Measurements from ENCODE around the gene GIMAP5.
"Not testable (repeated sequence)": the region's sequence is repeated elsewhere in the genome, so short reads cannot be mapped to it uniquely, and the experiment has no call there.

GIMAP5 gene

GRCh38 chr7:150766334-150766709, 29.1 kb downstream of the GIMAP5 start:
- no peak for DNase-seq (ENCODE audit: low read depth in 1 of 2, low spot score in 1 of 2)

GRCh38 chr7:150769768-150770167, 32.5 kb downstream of the GIMAP5 start:
- no peak for DNase-seq (ENCODE audit: low read depth in 1 of 2, low spot score in 1 of 2)

- not testable (repeated sequence) for DNase-seq (ENCODE audit: low read depth in 1 of 2, low spot score in 1 of 2)
Observed at GRCh38 chr7:150774131-150774530, 36.9 kb downstream of the GIMAP5 start.

GRCh38 chr7:150778014-150778737, 41.0 kb downstream of the GIMAP5 start:
- DNase-seq (ENCODE audit: low read depth in 1 of 2, low spot score in 1 of 2) = no peak

- peak; percentile 55 to 60 for DNase-seq (ENCODE audit: low read depth in 1 of 2, low spot score in 1 of 2)
Observed at GRCh38 chr7:150778738-150779301, 41.6 kb downstream of the GIMAP5 start.

GRCh38 chr7:150780292-150780691, 43.1 kb downstream of the GIMAP5 start:
- DNase-seq (ENCODE audit: low read depth in 1 of 2, low spot score in 1 of 2) = no peak

GRCh38 chr7:150781103-150781502, 43.9 kb downstream of the GIMAP5 start:
- no peak for DNase-seq (ENCODE audit: low read depth in 1 of 2, low spot score in 1 of 2)

GRCh38 chr7:150781961-150782360, 44.7 kb downstream of the GIMAP5 start:
- no peak for DNase-seq (ENCODE audit: low read depth in 1 of 2, low spot score in 1 of 2)

GRCh38 chr7:150784120-150784736, 47.0 kb downstream of the GIMAP5 start:
- no peak for DNase-seq (ENCODE audit: low read depth in 1 of 2, low spot score in 1 of 2)

- no peak for DNase-seq (ENCODE audit: low read depth in 1 of 2, low spot score in 1 of 2)
Observed at GRCh38 chr7:150784954-150785353, 47.7 kb downstream of the GIMAP5 start.

- no peak for DNase-seq (ENCODE audit: low read depth in 1 of 2, low spot score in 1 of 2)
Observed at GRCh38 chr7:150787321-150788281, 50.4 kb downstream of the GIMAP5 start.

GRCh38 chr7:150788474-150789269, 51.5 kb downstream of the GIMAP5 start:
- DNase-seq (ENCODE audit: low read depth in 1 of 2, low spot score in 1 of 2) = no peak

- DNase-seq (ENCODE audit: low read depth in 1 of 2, low spot score in 1 of 2) = no peak
Observed at GRCh38 chr7:150790416-150791075, 53.3 kb downstream of the GIMAP5 start.

GRCh38 chr7:150791304-150791703, 54.1 kb downstream of the GIMAP5 start:
- no peak for DNase-seq (ENCODE audit: low read depth in 1 of 2, low spot score in 1 of 2)

- no peak for DNase-seq (ENCODE audit: low read depth in 1 of 2, low spot score in 1 of 2)
Observed at GRCh38 chr7:150791746-150792452, 54.7 kb downstream of the GIMAP5 start.

All from activated CD4-positive, alpha-beta T cell treated with anti-CD3 and anti-CD28 coated beads, Interleukin-2, amount 50 U/mL, for 24 hours (primary cell).